GM18868 (cell line): ENCODE data around the gene COASY.

ENCODE experiments used
- ATAC-seq: cut with Tn5 transposase; IDR thresholded peaks from one replicate; pipeline ENCODE4 v1.9.1; 2021; ENCODE audit warnings: mild to moderate bottlenecking, moderate library complexity; ENCODE audit not compliant: unreplicated experiment

Gene COASY

DNA sequence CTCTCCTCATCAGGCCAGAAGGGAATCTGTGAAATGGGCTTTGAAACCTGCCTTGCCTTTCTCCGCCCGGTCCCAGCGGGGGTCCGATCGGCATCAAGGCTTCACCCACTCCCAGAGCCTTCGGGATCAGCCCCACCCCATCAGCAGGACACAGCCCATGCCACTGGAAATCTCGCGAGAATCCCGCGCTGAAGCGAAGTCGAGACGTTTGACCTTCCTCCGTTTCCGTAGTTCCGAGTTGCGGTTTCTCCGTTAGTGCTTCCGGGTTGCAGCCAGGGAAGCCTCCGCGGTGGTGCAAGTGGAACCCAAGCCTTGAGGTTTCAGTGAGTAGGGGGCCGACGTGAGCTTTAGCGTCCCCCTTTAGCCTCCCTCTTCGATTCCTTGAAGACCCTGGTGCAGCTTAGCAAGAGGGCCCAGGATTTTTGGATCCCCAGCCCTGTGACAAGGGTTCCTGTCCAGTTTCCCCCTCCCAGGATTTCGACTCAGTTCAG, at the start of gene COASY:
Gene COASY (plus strand): TSS at position 252 of the 491 bp plus-strand sequence. CDS start 475 bp downstream, outside the sequence.
- no peak for ATAC-seq

- no peak for ATAC-seq
Measured at GRCh38 chr17:42512246-42512645, 49.7 kb upstream of the COASY start.

GRCh38 chr17:42512733-42513251, 49.2 kb upstream of the COASY start:
- ATAC-seq, result no peak

DNA sequence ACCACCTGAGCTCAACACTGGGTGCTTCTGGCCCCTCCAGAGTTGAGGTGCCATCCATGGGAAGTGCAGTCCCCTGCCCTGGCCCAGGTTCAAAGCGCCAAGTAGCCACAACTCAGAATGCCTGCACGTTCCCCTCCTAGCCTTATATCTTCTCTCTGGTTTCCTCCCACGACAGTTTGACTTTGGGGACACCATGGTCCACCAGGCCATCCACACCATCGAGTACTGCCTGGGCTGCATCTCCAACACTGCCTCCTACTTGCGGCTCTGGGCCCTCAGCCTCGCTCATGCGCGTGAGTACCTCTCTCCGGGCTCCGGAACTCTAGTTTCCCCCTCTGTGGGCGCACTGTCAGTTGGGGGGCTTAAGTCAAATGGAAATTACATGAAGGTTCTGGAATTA, 48.3 kb upstream of the COASY start:
- ATAC-seq, result no peak

DNA sequence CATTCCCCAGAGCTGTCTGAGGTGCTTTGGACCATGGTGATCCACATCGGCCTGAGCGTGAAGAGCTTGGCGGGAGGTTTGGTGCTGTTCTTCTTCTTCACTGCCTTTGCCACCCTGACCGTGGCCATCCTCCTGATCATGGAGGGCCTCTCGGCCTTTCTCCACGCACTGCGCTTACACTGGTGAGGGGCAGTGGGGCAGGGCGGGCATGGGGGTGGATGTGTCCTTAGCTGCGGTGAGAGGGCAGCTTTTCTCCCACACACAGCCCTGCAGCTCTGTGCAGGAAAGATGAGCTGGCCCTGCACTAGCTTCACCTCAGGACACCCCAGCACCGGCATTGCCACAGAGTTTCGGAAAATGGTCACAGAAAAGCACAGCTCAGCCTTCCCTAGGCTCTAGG, 47.7 kb upstream of the COASY start:
- ATAC-seq, result no peak

DNA sequence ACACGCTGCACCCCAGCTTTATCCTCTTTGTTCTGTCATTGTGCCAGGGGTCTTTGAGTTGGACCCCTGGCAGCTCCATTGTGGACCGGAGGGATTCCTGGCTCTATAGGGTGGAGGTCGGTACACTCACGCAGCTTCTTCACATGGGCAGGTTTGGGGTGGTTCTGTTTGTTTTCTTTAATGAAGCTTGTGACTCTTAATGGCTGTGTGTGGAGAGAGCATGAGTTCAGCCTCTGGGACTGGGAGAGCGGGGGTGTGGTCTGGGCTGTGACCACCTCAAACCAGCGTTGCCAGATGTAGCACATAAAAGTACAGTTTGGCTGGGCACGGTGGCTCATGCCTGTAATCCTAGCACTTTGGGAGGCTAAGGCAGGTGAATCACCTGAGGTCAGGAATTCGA, 47.1 kb upstream of the COASY start:
- ATAC-seq, result no peak

GRCh38 chr17:42517516-42517915, 44.4 kb upstream of the COASY start:
- no peak for ATAC-seq

DNA sequence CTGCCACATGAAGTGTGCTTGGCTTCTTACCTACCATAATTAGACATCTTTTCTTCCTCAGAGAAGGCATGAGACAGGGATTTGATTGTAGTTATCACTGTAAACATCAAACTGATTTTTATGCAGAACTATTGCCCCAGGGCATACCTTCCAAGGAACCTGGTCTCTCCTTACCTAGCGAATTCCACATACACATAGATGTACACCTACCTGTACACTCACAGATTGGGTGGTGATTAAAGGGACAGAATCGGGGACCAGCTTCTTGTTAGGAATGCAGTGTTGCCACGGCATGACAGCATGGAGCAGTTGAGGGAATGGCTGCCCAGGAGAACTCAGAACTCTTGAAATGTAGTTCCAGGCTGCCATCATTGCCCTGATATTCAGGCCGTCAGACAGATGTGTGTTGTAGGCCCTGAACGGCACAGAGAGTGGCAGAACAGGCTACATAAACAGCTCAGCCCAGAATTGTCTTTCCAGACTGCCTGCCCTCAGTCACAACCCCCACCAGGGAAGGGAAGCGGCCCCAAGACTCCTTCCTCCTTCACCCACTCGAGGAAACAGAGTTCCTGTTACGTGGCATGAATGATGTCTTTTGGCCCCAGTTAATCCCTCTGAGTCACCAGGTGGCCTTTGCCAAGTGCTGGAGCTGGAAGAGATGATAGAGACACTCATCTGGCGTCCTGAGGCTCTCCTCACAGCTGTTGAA, 43.7 kb upstream of the COASY start:
- no peak for ATAC-seq

DNA sequence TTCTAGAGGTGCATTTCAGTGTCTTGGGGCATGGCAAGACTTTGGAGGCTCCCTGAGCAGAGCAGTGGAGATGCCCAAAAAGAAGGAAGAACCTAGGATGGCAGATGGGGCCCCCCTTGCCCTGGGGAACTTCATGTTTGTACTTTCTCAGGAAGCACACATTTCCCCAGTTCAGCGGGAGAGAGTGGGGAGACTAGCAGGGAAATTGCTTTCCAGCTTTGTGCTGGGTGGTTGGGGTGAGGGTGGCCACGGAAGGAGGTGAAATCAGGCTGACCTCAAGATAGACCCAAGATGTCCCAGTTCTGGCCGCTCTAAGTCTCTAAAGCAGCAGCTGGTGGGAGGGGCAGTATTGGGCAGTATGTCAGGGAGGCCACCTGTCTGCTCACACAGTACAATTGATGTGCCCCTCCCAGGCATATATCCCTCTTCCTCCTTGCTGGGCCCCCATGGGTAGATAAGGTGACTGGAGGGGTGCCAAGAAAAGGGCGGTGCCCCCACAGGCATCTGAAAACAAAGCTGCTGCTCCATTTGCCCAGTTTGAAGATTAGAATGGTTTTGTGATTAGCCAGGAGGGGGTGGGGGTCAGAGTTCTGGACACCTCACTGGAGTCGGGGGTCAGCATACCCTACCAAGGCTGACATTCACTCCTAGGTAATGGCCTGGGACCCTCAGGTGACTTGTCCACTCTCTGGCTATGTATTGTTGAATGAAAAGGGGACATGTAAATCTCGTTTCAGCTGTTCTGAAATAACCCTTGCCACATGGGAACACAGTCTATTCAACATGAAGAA, 43.0 kb upstream of the COASY start:
- ATAC-seq, result no peak

- ATAC-seq, result no peak
Measured at GRCh38 chr17:42519546-42520491, 42.1 kb upstream of the COASY start.

DNA sequence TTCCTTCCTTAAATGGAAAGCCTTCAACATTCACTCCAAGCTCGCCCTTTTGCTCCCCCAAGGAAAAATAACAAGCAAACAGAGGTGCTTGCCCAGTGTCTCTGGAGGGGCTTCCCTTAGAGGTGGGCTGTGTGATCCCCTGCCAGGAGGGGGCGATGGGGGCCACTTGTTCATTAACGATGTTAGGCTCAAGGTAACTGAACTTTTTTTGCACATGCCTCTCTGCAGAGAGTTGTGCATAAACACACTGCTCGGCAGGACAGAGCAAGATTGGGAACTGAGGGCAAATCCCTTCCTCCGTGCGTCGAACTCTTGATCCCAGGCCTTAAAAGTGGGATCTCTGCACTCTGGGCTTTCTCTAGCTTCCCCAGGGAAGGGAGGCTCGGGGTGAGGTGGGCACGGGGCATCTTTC, 41.4 kb upstream of the COASY start:
- ATAC-seq, result no peak

DNA sequence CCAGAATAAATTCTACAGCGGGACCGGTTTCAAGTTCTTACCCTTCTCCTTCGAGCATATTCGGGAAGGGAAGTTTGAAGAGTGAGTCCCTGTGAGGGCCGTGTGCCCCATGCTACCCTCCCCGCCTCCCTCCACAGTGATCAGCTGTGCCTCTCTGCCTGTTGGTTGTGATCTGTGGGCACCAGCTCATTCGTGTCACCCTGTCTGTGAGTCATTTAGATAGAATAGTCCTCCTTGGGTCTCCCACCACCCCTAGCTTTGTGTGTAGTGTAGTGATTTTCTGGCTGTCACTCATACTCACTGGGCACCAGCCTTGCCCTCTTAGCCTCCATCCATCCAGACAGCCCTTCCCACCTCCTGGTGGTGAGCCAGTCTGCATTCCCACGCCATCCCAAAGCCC, 40.9 kb upstream of the COASY start:
- no peak for ATAC-seq

DNA sequence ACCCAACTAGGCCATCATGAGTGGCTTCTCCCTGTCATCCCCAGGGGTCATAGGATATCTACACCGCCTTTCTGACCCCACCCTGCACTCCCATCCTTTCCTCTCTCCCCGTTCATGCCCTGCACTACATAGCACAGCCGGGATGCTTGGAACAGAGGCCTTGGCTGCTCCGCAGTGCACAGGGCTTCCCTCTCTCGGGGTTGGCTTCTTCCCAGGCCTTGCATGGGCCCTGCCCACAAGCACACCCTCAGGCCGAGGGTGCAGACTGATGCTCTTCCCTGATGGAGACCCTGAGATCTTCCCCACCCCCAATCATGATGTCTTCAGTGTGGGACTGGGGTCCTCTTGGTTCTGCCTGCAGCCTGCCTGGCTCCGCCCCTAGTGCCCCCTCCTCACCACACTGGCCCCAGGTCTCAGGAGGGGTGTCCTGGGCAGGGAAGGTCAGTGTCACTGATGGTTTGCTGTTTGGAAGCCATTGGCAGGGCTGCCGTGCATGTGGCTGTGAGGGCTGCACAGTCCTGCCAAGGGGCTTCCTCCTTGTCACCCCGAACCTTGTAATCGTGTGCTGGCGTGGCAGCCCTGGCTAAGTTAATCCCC, 40.2 kb upstream of the COASY start:
- ATAC-seq, result no peak

- ATAC-seq, result no peak
Measured at GRCh38 chr17:42522263-42522790, 39.6 kb upstream of the COASY start.

DNA sequence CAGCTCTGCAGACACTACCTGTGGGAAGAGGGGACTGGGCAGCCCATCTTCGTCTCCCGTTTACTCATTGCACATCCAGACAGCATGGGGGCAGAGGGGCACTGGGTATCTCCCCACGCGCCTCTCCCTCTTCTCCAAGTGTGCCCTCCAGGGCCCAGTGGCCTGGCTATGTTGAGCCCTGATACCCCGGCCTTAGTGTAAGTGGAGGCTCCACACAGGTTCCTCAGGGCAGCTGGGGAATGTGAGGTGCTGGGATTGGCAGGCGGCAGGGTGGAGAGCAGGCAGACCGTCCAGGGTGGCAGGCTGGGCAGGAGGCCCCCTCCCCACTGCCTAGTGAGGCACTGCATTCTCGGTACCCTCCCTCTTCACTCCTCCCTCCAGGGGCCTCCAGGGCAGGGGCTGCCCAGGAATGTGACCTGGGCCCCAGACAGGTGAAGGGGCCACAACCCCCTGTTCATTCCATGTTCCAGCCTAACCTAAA, 39.1 kb upstream of the COASY start:
- ATAC-seq, result no peak

GRCh38 chr17:42525221-42525620, 36.7 kb upstream of the COASY start:
- ATAC-seq, result no peak

DNA sequence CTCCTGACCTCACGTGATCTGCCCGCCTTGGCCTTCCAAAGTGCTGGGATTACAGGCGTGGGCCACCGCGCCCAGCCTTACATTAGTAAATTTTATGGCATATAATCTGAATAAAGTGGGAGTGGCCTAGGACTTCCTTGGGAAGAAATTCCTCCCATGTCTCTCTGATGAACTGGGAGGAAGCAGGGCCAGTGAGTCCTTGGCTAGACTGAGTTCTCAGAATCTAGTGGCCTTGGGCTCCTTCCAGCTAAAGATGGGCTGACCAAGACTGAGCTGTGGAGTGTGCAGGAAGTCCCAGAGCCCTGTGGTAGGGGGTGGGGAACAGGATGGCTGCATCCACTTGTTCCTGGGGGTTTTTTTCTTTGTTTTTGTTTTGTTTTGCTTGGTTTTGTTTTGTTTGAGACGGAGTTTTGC, 35.9 kb upstream of the COASY start:
- ATAC-seq, result no peak

GRCh38 chr17:42527932-42528331, 34.0 kb upstream of the COASY start:
- no peak for ATAC-seq

- ATAC-seq, result no peak
Measured at GRCh38 chr17:42529061-42529460, 32.9 kb upstream of the COASY start.

DNA sequence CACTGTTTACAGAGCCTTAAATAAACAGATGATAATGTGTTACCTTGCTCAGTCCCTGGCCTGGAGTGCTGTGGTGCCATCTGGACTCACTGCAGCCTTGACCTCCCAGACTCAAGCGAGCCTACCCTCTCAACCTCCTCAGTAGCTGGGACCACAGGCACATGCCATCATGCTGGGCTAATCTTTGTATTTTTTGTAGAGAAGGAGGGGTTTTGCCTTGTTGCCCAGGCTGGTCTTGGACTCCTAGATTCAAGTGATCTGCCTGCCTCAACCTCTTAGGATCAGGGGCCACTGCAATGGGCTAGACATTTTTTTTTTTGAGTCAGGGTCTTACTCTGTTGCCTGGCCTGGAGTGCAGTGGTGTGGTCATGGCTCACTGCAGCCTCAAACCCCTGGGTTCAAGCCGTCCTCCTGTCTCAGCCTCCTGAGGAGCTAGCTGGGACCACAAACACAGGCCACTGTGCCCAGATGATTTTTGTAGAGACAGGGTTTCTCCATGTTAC, 30.9 kb upstream of the COASY start:
- ATAC-seq, result no peak
